Loucy (cell line): ENCODE measurements around the gene ALKBH5.

ENCODE experiments used
- EZH2phosphoT487 ChIP-seq: fragments of 200-600 bp; IDR thresholded peaks from 2 replicates; pipeline ENCODE4 v1.6.1; 2018; ENCODE audit warnings: antibody characterized with exemption, mild to moderate bottlenecking, moderate library complexity, borderline replicate concordance
- TF ChIP-seq, protein P1 (sequence below): fragments of 200-600 bp; sonication (generic); conservative IDR thresholded peaks from 2 replicates; pipeline ENCODE4 v1.5.1; 2014; ENCODE audit warnings: mild to moderate bottlenecking, antibody characterized with exemption, low read length

DNA sequence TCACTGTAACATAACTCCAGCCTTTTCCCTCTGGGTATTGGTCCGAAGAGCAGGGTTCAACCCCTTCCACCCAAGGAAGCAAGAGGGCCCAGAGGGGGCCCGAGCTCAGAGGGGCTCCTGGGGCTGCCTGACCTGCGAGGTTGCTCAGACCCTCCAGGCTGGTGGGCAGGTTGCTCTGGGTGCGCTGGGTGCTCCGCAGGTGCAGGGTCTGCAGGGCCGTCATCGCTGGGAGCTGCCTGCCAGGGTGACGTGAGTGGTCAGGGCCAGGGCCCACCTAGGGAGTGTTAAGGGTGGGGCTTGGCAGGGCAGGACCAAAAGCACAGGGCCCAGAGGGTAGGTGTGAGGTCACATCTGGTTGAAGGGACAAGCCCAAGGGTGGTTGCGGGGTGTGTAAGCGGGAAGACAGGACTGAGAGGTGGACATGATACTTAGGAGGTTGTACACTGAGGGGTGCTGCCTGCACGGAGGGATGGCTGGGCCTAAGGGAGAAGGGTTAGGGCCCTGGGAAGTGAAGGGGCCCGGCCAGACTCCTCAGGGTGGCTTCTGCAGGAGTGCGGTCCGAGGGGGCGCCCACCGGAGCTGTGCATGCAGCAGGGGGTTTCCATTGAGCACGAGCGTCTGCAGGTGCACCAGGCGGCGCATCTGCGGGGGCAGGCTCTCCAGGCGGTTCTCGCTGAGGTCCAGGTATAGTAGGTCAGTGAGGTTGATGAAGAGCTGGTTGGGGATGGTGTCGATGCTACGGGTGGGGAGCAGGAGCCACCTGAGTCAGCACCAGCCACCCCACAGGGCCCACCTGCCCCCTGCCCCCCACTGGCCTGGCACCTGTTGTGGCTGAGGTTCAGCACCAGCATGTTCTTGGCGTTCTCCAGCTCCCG is 70.6 kb downstream of the ALKBH5 start:
- TF ChIP-seq, protein P1, sequence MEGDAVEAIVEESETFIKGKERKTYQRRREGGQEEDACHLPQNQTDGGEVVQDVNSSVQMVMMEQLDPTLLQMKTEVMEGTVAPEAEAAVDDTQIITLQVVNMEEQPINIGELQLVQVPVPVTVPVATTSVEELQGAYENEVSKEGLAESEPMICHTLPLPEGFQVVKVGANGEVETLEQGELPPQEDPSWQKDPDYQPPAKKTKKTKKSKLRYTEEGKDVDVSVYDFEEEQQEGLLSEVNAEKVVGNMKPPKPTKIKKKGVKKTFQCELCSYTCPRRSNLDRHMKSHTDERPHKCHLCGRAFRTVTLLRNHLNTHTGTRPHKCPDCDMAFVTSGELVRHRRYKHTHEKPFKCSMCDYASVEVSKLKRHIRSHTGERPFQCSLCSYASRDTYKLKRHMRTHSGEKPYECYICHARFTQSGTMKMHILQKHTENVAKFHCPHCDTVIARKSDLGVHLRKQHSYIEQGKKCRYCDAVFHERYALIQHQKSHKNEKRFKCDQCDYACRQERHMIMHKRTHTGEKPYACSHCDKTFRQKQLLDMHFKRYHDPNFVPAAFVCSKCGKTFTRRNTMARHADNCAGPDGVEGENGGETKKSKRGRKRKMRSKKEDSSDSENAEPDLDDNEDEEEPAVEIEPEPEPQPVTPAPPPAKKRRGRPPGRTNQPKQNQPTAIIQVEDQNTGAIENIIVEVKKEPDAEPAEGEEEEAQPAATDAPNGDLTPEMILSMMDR: no peak
- TF ChIP-seq EZH2phosphoT487: no peak
